Tibial nerve (tissue), 4 donors: ENCODE data around the gene MRPL36. TPM values are rescaled to one million over a fixed set of nuclear protein-coding genes. Genes with fewer than 3 reads are reported as not detected.
"Not testable (repeated sequence)": the region's sequence is repeated elsewhere in the genome, so short reads cannot be mapped to it uniquely, and the experiment has no call there.

Experiments used
- DNase-seq, 2 donors: peaks; one replicate each; pipeline ENCODE4 v3.0.0-alpha.2; 2019; ENCODE audit warnings: low spot score in 2 of 2
- H3K27ac ChIP-seq, 4 donors: fragments of 200-600 bp; sonication (generic) in 3 of 4; one replicate each; pipeline ENCODE4 v1.5.1; 2017 to 2019; ENCODE audit warnings: mild to moderate bottlenecking in 1 of 4
- H3K27me3 ChIP-seq, 2 donors: fragments of 200-600 bp; sonication (generic) in 1 of 2; one replicate each; pipeline versions ENCODE4 v1.5.1 to v1.6.0; 2017 to 2019
- H3K36me3 ChIP-seq, 3 donors: fragments of 200-600 bp; sonication (generic); one replicate each; pipeline ENCODE4 v1.5.1; 2018 to 2019
- H3K4me1 ChIP-seq, 4 donors: fragments of 200-600 bp; sonication (generic) in 3 of 4; one replicate each; pipeline ENCODE4 v1.5.1; 2017 to 2019
- H3K4me3 ChIP-seq, 4 donors: fragments of 200-600 bp; sonication (generic) in 3 of 4; one replicate each; pipeline ENCODE4 v1.5.1; 2017 to 2019; ENCODE audit warnings: mild to moderate bottlenecking in 1 of 4, moderate library complexity in 1 of 4
- H3K9me3 ChIP-seq, 4 donors: fragments of 200-600 bp; sonication (generic) in 3 of 4; one replicate each; pipeline ENCODE4 v1.5.1; 2017 to 2019
- EP300 ChIP-seq, 2 donors: sonication (generic); formaldehyde crosslinking; IDR thresholded peaks; one replicate each; pipeline ENCODE4 v1.6.1; 2017; ENCODE audit warnings: antibody characterized with exemption in 2 of 2, mild to moderate bottlenecking in 1 of 2
- POLR2A ChIP-seq, 2 donors: fragments of 450-650 bp; IDR thresholded peaks; one replicate each; pipeline ENCODE4 v1.6.1; 2017; ENCODE audit warnings: antibody characterized with exemption in 2 of 2, mild to moderate bottlenecking in 2 of 2, moderate library complexity in 2 of 2
- WGBS, 2 donors: methylation state at CpG; one replicate each; pipeline ENCODE4 v1.1.5; 2018; 5-methylcytosine and 5-hydroxymethylcytosine counted together
- total RNA-seq, 4 donors: library from RNA; depleted of rRNA; stranded (reverse); fragments of >200 nt; gene quantifications; one replicate each; pipeline ENCODE4 v1.1.0, GENCODE V29; 2016
- TF ChIP-seq, protein P1 (sequence below), 5 experiments: fragments of 200-600 bp in 3 of 5; fragments of 450-650 bp in 2 of 5; sonication (generic) in 3 of 5; IDR thresholded peaks; one replicate each; pipeline ENCODE4 v1.5.1; 2016 to 2019; ENCODE audit warnings: antibody characterized with exemption in 5 of 5, mild to moderate bottlenecking in 3 of 5, moderate library complexity in 2 of 5

MRPL36 gene
- total RNA-seq, 4 donors from 2014 or later = 18.2 to 54.0 (median 27.8) TPM

DNA sequence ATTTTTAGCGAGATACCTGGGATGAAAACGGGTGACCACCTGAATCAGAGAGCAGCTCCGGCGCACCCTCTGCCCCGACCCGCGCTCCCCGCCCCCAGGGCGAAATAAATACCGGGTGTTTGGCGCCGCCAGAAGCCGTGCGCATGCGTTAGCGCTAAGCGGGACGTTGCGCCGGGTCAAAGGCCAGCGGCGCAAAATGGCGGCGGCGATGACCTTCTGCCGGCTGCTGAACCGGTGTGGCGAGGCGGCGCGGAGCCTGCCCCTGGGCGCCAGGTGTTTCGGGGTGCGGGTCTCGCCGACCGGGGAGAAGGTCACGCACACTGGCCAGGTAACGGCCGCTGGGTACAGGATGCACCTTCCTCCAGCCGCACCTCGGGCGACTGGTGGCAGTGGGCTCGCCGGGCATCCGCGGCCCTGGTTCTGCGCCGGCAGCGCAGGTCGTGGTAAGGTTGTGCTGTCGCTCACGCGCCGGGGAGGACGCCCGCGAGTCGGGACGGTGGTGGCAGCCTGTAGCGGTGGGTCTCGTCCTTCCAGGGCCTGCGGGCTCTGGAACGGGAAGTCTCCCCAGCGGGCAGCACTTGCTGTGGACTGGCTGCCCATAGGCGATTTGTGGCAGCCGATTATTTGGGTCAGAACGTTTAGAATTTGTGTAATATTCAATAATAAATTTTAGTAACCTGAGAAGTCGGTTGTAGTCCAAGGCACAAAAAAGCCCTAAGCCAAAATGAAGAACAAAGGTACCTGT lies 1.8 kb upstream of the MRPL36 start, which contains the start of gene NDUFS6:
Gene NDUFS6 (plus strand): TSS at position 186 of the 745 bp plus-strand sequence. CDS start 11 bp downstream, at position 197.
- Histone ChIP-seq H3K9me3 (no peaks in the 10 kb centered on the region), H3K27me3 (no peaks in the 10 kb centered on the region), H3K27ac (peak within 1 kb of the TSS; percentile 69 to 93 (median 79)), H3K4me1 (peaks cover 0 to 49% (median 11%) of the 10 kb centered on the region in 4 donors), H3K4me3 (peak within 1 kb of the TSS; percentile 62 to 99 (median 92)), H3K36me3 (peaks cover 0 to 62% (median 2%) of the 10 kb centered on the region in 3 donors)
- 0 to 1% methylated on average over 26 to 36 of the region's 69 CpGs for WGBS, 2 donors
- peak; percentile 35 to 38 for DNase-seq
- TF ChIP-seq, protein P1, sequence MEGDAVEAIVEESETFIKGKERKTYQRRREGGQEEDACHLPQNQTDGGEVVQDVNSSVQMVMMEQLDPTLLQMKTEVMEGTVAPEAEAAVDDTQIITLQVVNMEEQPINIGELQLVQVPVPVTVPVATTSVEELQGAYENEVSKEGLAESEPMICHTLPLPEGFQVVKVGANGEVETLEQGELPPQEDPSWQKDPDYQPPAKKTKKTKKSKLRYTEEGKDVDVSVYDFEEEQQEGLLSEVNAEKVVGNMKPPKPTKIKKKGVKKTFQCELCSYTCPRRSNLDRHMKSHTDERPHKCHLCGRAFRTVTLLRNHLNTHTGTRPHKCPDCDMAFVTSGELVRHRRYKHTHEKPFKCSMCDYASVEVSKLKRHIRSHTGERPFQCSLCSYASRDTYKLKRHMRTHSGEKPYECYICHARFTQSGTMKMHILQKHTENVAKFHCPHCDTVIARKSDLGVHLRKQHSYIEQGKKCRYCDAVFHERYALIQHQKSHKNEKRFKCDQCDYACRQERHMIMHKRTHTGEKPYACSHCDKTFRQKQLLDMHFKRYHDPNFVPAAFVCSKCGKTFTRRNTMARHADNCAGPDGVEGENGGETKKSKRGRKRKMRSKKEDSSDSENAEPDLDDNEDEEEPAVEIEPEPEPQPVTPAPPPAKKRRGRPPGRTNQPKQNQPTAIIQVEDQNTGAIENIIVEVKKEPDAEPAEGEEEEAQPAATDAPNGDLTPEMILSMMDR (IDR thresholded peaks at IDR 0.05) = no peak
- TF ChIP-seq EP300 (IDR thresholded peaks at IDR 0.05) (peak in 1 of 2 donors; percentile 89), POLR2A (IDR thresholded peaks at IDR 0.05) (peak; percentile 16 to 53)

DNA sequence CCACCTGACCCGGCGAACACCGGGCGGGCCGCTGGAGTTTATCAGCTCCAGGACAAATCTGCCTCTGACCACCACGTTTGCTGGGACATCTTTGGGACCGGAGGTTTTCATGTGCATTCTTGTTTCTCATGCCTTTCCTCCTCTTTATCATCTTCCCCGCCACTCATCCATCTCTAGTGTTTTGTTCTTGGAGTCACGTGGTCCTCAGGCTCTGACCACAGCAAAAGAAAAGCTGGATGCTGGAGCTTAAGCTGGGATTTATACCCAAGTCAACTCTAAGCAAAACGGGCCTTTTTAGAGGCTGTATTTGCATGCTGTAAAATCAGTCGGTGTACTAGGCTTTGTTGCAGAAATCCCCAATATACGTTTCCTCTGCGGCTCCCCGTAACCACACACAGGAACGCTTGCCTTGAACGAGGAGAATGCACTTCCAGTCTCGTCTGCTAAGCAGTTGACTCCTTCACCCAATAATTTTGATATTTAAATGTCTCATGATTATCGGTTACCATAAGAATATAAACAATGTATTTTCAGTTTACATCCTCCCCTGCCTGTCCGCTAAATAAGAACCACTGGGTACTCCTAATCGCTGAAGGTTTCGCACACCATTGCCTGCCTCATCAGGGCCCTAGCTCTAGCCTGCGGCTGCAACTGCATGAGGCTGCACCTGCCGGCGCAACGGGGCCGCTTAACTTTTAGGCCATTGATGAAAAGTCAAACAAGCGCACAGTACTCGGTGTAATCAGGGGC lies 1.0 kb upstream of the MRPL36 start:
- WGBS, 2 donors = 4 to 5% methylated on average over 28 of the region's 28 CpGs
- Histone ChIP-seq H3K36me3 (peaks cover 0 to 62% (median 0%) of the 10 kb centered on the region in 3 donors), H3K9me3 (no peaks in the 10 kb centered on the region), H3K4me1 (peaks cover 0 to 49% (median 11%) of the 10 kb centered on the region in 4 donors), H3K4me3 (peak overlapping the region; percentile 62 to 99 (median 92)), H3K27me3 (no peaks in the 10 kb centered on the region), H3K27ac (peak overlapping the region; percentile 69 to 93 (median 79))
- no peak for DNase-seq
- TF ChIP-seq, protein P1 (IDR thresholded peaks at IDR 0.05) = no peak
- no peak for TF ChIP-seq EP300 (IDR thresholded peaks at IDR 0.05)

DNA sequence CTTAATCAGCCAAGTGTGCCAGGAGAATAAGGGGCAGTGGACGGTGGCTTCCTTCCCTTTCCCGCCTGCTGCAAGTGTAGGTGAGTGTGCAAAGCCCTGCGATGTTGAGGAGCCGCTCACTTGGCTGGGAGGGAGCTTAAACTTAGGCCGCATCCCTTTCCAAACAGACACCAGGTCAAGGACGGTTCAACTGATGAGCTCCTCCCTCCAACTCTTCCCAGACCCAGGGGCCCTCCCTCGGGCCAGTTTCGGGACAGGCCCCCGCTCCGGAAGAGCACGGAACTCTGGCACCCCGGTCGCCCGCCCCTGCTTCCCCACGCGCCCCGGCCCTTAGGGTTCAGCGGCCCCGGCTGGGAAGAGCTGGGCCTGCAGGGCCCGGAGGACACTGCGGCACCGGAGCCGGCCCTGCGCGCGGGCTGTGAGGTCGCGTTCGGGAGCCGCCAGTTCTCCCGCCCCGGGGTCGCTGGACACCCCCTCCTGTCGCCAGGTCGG lies 481 bp downstream of the MRPL36 start:
- H3K27ac ChIP-seq = peak overlapping the region in 3 of 4 donors; percentile 69 to 93 (median 88)
- DNase-seq = no peak
- peaks cover 0 to 49% (median 11%) of the 10 kb centered on the region in 4 donors for H3K4me1 ChIP-seq
- WGBS, 2 donors = 1 to 3% methylated on average over 20 to 24 of the region's 35 CpGs
- peak overlapping the region; percentile 62 to 99 (median 92) for H3K4me3 ChIP-seq
- H3K36me3 ChIP-seq = peaks cover 0 to 57% (median 0%) of the 10 kb centered on the region in 3 donors
- no peaks in the 10 kb centered on the region for H3K27me3 ChIP-seq
- no peaks in the 10 kb centered on the region for H3K9me3 ChIP-seq
- no peak for TF ChIP-seq POLR2A (IDR thresholded peaks at IDR 0.05)
- TF ChIP-seq, protein P1 (IDR thresholded peaks at IDR 0.05) = no peak
- no peak for TF ChIP-seq EP300 (IDR thresholded peaks at IDR 0.05)

DNA sequence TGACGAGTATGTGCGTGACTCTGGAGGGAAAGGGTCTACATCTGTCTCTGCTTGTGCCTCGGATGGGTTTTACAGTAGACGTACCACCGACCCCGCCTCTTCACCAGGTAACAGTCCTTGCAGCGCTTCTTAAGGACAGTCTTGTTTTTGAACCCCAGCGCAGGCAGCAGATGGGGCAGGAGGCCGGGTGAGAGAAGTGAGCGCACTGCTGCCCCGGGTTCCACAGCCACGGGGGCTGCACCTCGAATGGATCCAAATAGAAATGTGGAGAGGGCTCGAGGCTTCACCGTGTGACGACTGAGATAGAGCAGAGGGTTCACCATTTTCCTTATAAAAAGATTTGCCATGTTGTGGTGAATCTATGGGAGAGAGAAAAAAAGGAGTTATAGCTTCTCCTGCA lies 1.0 kb downstream of the MRPL36 start:
- H3K27ac ChIP-seq = peak overlapping the region in 1 of 4 donors; percentile 88
- peaks cover 0 to 47% (median 11%) of the 10 kb centered on the region in 4 donors for H3K4me1 ChIP-seq
- not testable (repeated sequence) for DNase-seq, H3K27me3 ChIP-seq, H3K9me3 ChIP-seq
- WGBS, 2 donors = 90% methylated on average over 16 of the region's 16 CpGs
- H3K4me3 ChIP-seq = peak overlapping the region; percentile 62 to 99 (median 92)
- peaks cover 0 to 52% (median 0%) of the 10 kb centered on the region in 3 donors for H3K36me3 ChIP-seq

DNA sequence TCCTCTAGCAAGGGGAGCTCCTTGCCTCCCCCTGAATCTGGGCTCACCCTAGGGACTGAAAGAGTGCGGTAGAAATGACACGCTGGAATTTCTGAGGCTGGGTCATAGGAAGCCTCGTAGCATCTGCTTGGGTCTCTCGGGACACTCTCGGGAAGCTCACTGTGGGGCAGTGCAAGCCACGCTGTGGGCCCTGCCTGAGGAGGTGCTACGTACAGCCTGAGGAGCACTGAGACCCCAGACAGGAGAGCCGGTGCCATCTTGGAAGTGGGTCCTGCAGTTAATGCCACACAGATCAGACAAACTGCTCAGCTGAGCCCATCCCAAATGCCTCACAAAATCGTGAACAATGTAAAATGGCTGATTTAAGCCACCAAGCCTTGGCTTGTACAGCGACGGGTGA lies 1.8 kb downstream of the MRPL36 start:
- no peak for DNase-seq
- peaks cover 0 to 40% (median 11%) of the 10 kb centered on the region in 4 donors for H3K4me1 ChIP-seq
- WGBS, 2 donors = 84 to 96% methylated on average over 11 of the region's 11 CpGs

More for the DNA sequence above, 1.8 kb downstream of the MRPL36 start:
- Histone ChIP-seq H3K27me3 (no peaks in the 10 kb centered on the region), H3K4me3 (no peak overlapping the region), H3K36me3 (peaks cover 0 to 44% (median 0%) of the 10 kb centered on the region in 3 donors), H3K9me3 (no peaks in the 10 kb centered on the region), H3K27ac (no peak overlapping the region)
- TF ChIP-seq POLR2A (IDR thresholded peaks at IDR 0.05) = no peak
- TF ChIP-seq EP300 (IDR thresholded peaks at IDR 0.05) = no peak
- TF ChIP-seq, protein P1 (IDR thresholded peaks at IDR 0.05) = no peak
